GM18499 (cell line): Measurements from ENCODE around the gene CPSF2.
A peak's percentile ranks its signal among the peaks of the same experiment; 100 is the strongest.

Experiments
- ATAC-seq: cut with Tn5 transposase; IDR thresholded peaks from one replicate; pipeline ENCODE4 v1.9.1; 2021; ENCODE audit warnings: moderate number of reproducible peaks; ENCODE audit not compliant: insufficient read depth, unreplicated experiment

CPSF2 gene

GRCh38 chr14:92121670-92122350 is at the start of gene CPSF2, which contains the start of gene NDUFB1:
TSS of gene CPSF2 (plus strand) at chr14:92121969. CDS start at chr14:92130985, 9,016 bp downstream.
TSS of gene NDUFB1 (minus strand) at chr14:92121706. CDS start at chr14:92117637, 4,069 bp downstream.
- ATAC-seq = peak; percentile 63

DNA sequence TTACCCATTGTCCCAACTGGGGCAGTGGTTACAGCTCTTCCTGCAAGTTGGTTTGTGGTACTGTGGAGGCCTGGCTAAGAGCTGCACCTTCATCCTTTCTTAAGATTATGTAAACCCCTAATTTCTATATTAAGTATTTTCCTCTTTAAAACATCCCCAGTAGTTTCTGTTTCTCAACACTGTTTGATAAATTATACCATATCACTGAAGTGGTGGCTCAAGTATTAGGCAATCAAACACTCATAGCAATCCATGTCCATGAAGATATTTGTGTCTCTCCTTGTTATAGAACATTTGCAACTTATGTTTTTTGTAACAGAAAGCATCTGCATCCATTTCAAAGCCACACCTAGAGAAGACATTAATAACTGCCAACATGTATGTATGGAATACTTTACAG is 47.2 kb upstream of the CPSF2 start:
- ATAC-seq = no peak

- no peak for ATAC-seq
Measured at GRCh38 chr14:92088494-92088893, 33.3 kb upstream of the CPSF2 start.

GRCh38 chr14:92093320-92093719 is 28.4 kb upstream of the CPSF2 start:
- ATAC-seq = no peak

DNA sequence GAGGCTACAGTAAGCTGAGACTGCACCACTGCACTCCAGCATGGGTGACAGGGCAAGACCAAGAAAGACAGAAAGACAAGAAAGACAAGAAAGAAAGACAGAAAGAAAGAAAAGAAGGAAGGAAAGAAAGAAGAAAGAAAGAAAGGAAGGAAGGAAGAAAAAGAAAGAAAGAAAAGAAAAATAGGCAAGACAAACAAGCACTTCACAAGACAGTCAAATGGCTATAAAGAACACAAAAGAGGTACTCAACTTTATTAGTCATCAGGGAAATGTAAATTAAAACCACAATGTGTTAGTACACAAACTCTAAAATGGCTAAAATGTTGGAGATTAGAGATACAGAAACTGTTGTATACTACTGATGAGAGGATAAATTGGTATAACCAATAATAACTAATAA is 22.0 kb upstream of the CPSF2 start:
- no peak for ATAC-seq

DNA sequence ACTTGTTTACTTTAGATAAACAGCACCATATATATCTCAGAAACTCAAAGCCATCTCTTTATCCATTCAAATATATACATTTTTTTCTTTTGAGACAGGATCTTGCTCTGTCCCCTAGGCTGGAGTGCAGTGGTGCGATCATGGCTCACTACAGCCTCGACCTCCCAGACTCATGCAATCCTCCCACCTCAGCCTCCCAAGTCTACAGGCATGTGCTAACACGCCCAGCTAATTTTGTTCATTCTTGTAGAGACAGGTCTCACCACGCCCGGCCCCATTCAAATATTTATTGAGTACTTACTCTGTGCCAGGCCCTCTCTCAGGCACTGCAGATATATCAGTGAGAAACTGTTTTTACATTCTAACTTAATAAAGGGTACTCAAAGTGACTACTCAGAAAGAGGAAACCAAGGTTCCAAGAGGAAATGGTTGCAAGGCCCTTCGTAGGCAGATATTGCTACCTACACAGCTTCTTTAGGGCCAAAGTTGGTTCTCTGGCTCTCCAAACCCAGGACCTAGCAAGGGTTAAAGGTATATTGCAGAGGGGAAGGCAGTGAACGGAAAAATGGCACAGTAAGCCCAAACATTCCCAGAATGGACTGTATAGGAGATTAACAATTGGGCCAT is 18.3 kb upstream of the CPSF2 start:
- ATAC-seq = no peak

- ATAC-seq = no peak
Measured at GRCh38 chr14:92105073-92105892, 16.5 kb upstream of the CPSF2 start.

GRCh38 chr14:92105893-92106142 is 16.0 kb upstream of the CPSF2 start:
- ATAC-seq = peak; percentile 5

DNA sequence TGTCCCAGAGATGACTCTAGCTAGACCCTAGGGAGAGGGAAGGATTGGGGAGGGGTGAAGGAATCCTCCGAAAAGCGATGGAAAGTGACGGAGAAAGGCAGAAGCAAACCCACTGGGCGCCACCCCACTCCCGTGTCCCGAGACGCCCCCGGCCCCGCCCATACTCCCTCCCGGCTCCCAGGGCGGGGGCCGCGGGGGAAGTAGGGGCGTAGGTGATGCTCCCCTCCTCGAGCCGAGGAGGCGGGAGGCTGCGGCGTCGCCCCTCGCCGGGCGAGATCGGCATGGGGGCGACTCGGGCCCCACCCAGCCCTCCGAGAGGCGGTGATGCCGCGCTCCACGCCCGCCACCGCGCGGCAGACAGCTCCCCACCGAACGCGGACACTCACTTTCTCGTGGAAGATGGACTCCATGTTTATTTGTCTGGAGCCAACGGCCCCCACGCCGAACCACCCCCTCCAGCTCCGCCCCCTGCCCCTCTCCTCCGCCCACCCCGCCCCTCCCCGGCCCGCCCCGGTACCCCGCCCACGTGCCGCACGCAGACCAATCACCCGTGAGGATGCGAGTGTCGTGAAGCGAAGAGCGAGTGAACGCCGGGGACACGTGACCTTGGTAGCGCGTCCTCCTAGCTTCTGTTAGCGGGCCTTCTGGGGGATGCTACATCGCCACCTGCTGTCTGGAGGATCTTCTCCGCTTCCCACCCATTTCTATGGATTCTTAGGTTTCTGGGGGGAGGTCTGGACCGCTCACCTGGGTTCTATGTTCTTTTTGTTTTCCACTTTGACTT is 15.4 kb upstream of the CPSF2 start, which contains the start of gene ATXN3:
ATXN3 (minus strand) TSS at position 440 of the 784 bp plus-strand sequence; CDS start at position 410, 30 bp downstream.
- ATAC-seq = peak; percentile 70

- ATAC-seq = no peak
Measured at GRCh38 chr14:92108345-92109254, 13.2 kb upstream of the CPSF2 start.

GRCh38 chr14:92109490-92109889 is 12.3 kb upstream of the CPSF2 start:
- no peak for ATAC-seq

GRCh38 chr14:92121207-92121669 is 531 bp upstream of the CPSF2 start:
- peak; percentile 4 for ATAC-seq

DNA sequence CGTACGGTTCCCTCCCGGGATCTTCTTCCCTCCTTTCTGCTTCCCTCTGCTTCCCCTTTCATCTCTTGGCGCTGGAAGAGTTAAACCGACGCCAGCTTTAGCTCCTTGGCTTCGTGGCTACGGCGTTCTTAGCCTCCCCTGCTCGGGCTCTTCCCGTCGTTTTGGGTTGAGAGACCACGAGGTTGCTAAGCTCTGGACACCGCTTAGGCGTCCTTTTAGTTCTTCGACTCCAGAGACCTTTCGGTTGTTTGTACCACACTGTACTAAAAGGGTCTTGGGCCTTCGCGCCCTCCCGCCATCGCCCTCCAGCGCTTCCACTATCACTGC is 545 bp downstream of the CPSF2 start:
- no peak for ATAC-seq

DNA sequence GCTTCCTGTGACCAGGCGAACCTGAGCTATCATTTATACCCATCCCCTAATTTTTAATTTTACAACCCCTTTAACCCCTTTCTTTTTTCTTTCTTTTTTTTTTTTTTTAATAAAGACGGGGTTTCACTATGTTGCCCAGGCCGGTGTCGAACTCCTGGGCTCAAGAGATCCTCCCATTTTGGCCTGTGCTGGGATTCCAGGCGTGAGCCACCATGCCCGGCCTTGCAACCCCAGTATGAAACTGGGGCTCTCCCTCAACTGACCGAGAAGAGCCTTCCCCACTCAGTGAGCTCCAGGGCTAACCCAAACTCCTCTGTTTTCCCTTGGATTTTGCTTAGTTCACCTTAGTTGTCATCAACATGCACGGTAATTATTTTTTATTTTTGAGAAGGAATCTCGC is 992 bp downstream of the CPSF2 start:
- ATAC-seq = no peak

DNA sequence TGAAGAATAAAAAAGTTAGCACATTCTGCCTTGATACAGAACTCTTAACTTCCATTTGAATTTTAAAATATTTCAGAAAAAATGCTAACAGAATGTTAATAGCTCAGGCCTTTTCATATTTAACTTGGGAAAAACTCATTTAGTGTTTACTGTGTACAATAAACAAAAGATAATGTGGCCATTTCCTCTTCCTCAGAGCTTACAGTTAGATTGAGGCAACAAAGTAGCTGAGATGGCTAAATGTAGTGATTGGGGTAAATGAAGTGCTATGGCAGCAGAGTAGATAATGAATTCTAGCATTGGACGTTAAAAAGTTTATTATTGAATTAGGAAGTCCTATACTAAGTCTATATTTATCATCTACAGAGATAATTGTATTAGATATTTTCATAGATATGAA is 12.7 kb downstream of the CPSF2 start:
- no peak for ATAC-seq

DNA sequence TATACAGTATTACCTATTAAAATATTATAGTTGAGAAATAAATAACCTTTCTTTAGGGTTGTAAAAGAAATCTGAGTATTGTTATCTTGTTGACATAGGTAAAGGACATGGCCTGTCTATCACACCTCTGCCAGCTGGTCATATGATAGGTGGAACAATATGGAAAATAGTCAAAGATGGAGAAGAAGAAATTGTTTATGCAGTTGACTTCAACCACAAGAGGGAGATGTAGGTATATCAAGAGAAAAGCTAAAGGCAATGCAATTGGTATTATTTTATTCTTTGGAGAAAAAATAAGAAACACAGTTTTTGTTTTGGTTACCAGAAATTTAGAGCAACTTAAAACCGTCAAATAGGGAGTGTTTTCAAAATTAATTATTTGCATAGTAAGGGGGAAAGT is 13.5 kb downstream of the CPSF2 start:
- ATAC-seq = no peak

DNA sequence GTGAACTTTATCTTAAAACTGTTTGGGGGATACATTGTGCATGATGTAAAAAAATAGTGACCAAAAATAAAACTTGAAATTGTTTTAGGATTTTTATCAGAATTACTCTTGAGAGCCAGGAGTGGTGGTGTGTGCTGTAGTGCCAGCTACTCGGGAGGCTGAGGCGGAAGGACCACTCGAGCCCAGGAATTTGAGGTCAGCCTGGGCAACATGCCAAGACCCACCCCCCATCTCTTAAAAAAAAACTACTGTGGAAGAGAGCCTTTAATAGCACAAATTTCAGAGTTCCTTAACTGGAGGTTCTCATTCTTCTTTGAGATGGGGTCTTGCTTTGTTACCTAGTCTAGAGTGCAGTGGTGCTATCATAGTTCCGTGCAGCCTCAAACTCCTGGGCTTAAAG is 21.5 kb downstream of the CPSF2 start:
- ATAC-seq = no peak

- no peak for ATAC-seq
Measured at GRCh38 chr14:92143962-92144361, 22.2 kb downstream of the CPSF2 start.

GRCh38 chr14:92144708-92145107 is 22.9 kb downstream of the CPSF2 start:
- no peak for ATAC-seq

DNA sequence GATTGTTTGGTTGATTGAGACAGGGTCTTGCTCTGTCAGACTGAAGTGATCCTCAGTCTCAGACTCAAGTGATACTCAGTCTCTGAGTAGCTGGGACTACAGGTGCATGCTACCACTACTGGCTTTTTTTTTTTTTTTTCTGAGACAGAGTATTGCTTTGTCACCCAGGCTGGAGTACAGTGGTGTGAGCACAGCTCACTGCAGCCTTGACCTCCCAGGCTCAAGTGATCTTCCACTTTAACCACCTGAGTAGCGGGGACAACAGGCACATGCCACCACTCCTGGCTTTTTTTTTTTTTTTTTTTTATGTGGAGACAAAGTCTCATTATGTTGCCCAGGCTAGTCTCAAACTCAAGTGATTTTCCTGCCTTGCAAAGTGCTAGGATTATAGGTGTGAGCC is 31.8 kb downstream of the CPSF2 start:
- no peak for ATAC-seq
